H9 (cell line): ENCODE measurements around the gene RPL22. TPM values are rescaled to one million over a fixed set of nuclear protein-coding genes. Genes with fewer than 3 reads are reported as not detected.

Experiments used
- DNase-seq: peaks from one replicate; pipeline ENCODE4 v3.0.0-alpha.2; 2017
- H2AFZ ChIP-seq: one replicate; pipeline ENCODE4 v1.6.1; 2013; ENCODE audit warnings: mild to moderate bottlenecking, low read length, control low read depth, moderate library complexity
- H2AK5ac ChIP-seq: 2 replicates; pipeline ENCODE4 v1.6.1; 2013; ENCODE audit warnings: low read length, control low read depth, mixed read lengths; ENCODE audit not compliant: insufficient read length
- H2BK120ac ChIP-seq: one replicate; pipeline ENCODE4 v1.6.1; 2013; ENCODE audit warnings: low read depth, mild to moderate bottlenecking, low read length, control low read depth, inconsistent platforms; ENCODE audit not compliant: poor library complexity, severe bottlenecking
- H2BK12ac ChIP-seq: 2 replicates; pipeline ENCODE4 v1.6.1; 2013; ENCODE audit warnings: low read length, control low read depth, mixed read lengths, low read depth; ENCODE audit not compliant: insufficient read length
- H2BK15ac ChIP-seq: 2 replicates; pipeline ENCODE4 v1.6.1; 2013; ENCODE audit warnings: low read depth, low read length, control low read depth
- H2BK20ac ChIP-seq: one replicate; pipeline ENCODE4 v1.6.1; 2013; ENCODE audit warnings: low read depth, mild to moderate bottlenecking, low read length, control low read depth, inconsistent platforms; ENCODE audit not compliant: poor library complexity, severe bottlenecking
- H2BK5ac ChIP-seq: 2 replicates; pipeline ENCODE4 v1.6.1; 2013; ENCODE audit warnings: low read length, control low read depth, mixed read lengths; ENCODE audit not compliant: insufficient read length
- H3K14ac ChIP-seq: 2 replicates; pipeline ENCODE4 v1.6.1; 2013; ENCODE audit warnings: low read length, control low read depth; ENCODE audit not compliant: insufficient read depth
- H3K18ac ChIP-seq: 2 replicates; pipeline ENCODE4 v1.6.1; 2013; ENCODE audit warnings: low read depth, mild to moderate bottlenecking, mixed read lengths, low read length, control low read depth; ENCODE audit not compliant: insufficient read length
- H3K23ac ChIP-seq: 2 replicates; pipeline ENCODE4 v1.6.1; 2013; ENCODE audit warnings: low read length, control low read depth, mixed read lengths, low read depth; ENCODE audit not compliant: insufficient read length
- H3K23me2 ChIP-seq: 2 replicates; pipeline ENCODE4 v1.6.1; 2013; ENCODE audit warnings: low read depth, mild to moderate bottlenecking, mixed read lengths, low read length, control low read depth; ENCODE audit not compliant: insufficient read length, poor library complexity, severe bottlenecking
- H3K27ac ChIP-seq: 2 replicates; pipeline ENCODE4 v1.5.1; 2013; ENCODE audit warnings: low read length, control low read depth, mixed read lengths, low read depth; ENCODE audit not compliant: insufficient read length
- H3K27me3 ChIP-seq: 2 replicates; pipeline ENCODE4 v1.6.1; 2013; ENCODE audit warnings: low read length, control low read depth, inconsistent platforms; ENCODE audit not compliant: insufficient read depth
- H3K4ac ChIP-seq: 2 replicates; pipeline ENCODE4 v1.6.1; 2013; ENCODE audit warnings: low read depth, mild to moderate bottlenecking, control low read depth, inconsistent platforms, low read length, moderate library complexity
- H3K4me1 ChIP-seq: 2 replicates; pipeline ENCODE4 v1.6.1; 2013; ENCODE audit warnings: low read length, control low read depth, inconsistent platforms; ENCODE audit not compliant: insufficient read depth
- H3K4me2 ChIP-seq: 2 replicates; pipeline ENCODE4 v1.6.1; 2013; ENCODE audit warnings: low read length, control low read depth, mixed read lengths; ENCODE audit not compliant: insufficient read length, insufficient read depth
- H3K56ac ChIP-seq: 2 replicates; pipeline ENCODE4 v1.6.1; 2013; ENCODE audit warnings: low read depth, mild to moderate bottlenecking, mixed read lengths, low read length, control low read depth; ENCODE audit not compliant: insufficient read length
- H3K79me1 ChIP-seq: 2 replicates; pipeline ENCODE4 v1.6.1; 2013; ENCODE audit warnings: low read depth, mild to moderate bottlenecking, moderate library complexity, low read length, control low read depth, inconsistent platforms; ENCODE audit not compliant: insufficient read depth, poor library complexity, severe bottlenecking
- H3K79me2 ChIP-seq: 2 replicates; pipeline ENCODE4 v1.6.1; 2013; ENCODE audit warnings: low read length, control low read depth, inconsistent platforms; ENCODE audit not compliant: insufficient read depth
- H3K9ac ChIP-seq: 2 replicates; pipeline ENCODE4 v1.6.1; 2013; ENCODE audit warnings: low read length, control low read depth, mixed read lengths; ENCODE audit not compliant: insufficient read length; ENCODE audit errors: extremely low read depth
- H3K9me3 ChIP-seq: one replicate; pipeline ENCODE4 v1.6.1; 2013; ENCODE audit warnings: low read depth, low read length, inconsistent platforms; ENCODE audit not compliant: control insufficient read depth
- H3T11ph ChIP-seq: one replicate; pipeline ENCODE4 v1.6.1; 2013; ENCODE audit warnings: mild to moderate bottlenecking, low read length, control low read depth, inconsistent platforms
- H4K20me1 ChIP-seq: one replicate; pipeline ENCODE4 v1.6.1; 2013; ENCODE audit not compliant: control insufficient read depth, insufficient read length, insufficient read depth
- H4K5ac ChIP-seq: 2 replicates; pipeline ENCODE4 v1.6.1; 2013; ENCODE audit warnings: low read depth, mild to moderate bottlenecking, mixed read lengths, low read length, control low read depth; ENCODE audit not compliant: insufficient read length
- H4K8ac ChIP-seq: replicated peaks from 2 replicates; pipeline ENCODE4 v1.6.1; 2013; ENCODE audit warnings: low read length, control low read depth, mixed read lengths, low read depth; ENCODE audit not compliant: insufficient read length
- H4K91ac ChIP-seq: 2 replicates; pipeline ENCODE4 v1.6.1; 2013; ENCODE audit warnings: low read depth, mild to moderate bottlenecking, moderate library complexity, mixed read lengths, low read length, control low read depth; ENCODE audit not compliant: insufficient read length
- H3K27ac Mint-ChIP-seq, 3 experiments: 2 replicates in 2 of 3; 3 replicates in 1 of 3; pipeline ENCODE4 v1.8.0; 2020 to 2021; ENCODE audit warnings: mixed read lengths in 3 of 3, mild to moderate bottlenecking in 1 of 3, moderate library complexity in 1 of 3
- H3K27me3 Mint-ChIP-seq: 2 replicates; pipeline ENCODE4 v1.8.0; 2021; ENCODE audit warnings: low read depth, mild to moderate bottlenecking, moderate library complexity, mixed read lengths
- H3K36me3 Mint-ChIP-seq, 3 experiments: 2 replicates in 2 of 3; 3 replicates in 1 of 3; pipeline ENCODE4 v1.8.0; 2020 to 2021; ENCODE audit warnings: low read depth in 3 of 3, mixed read lengths in 3 of 3; ENCODE audit not compliant: insufficient read depth in 1 of 3
- H3K4me1 Mint-ChIP-seq, 2 experiments: 2 replicates each; pipeline ENCODE4 v1.8.0; 2020; ENCODE audit warnings: mixed read lengths in 2 of 2
- H3K4me3 Mint-ChIP-seq, 2 experiments: 2 replicates in 1 of 2; 3 replicates in 1 of 2; pipeline ENCODE4 v1.8.0; 2020 to 2021; ENCODE audit warnings: mild to moderate bottlenecking in 2 of 2, mixed read lengths in 2 of 2, moderate library complexity in 1 of 2
- H3K9me3 Mint-ChIP-seq, 2 experiments: 2 replicates in 1 of 2; 3 replicates in 1 of 2; pipeline ENCODE4 v1.8.0; 2020; ENCODE audit warnings: mild to moderate bottlenecking in 2 of 2, mixed read lengths in 2 of 2, moderate library complexity in 1 of 2
- CTCF ChIP-seq: fragments of 200-600 bp; sonication (generic); conservative IDR thresholded peaks from 3 replicates; pipeline ENCODE4 v1.8.0; 2021; ENCODE audit warnings: antibody characterized with exemption, mild to moderate bottlenecking
- WGBS: extraction: QIAGEN DNeasy Blood & Tissue Kit; methylation state at CpG from one replicate; pipeline ENCODE4 v1.1.7; 2013; ENCODE audit warnings: missing lambda C conversion rate, low lambda C conversion rate, mixed read lengths; ENCODE audit not compliant: insufficient read length; ENCODE audit errors: extremely low coverage; 5-methylcytosine and 5-hydroxymethylcytosine counted together
- total RNA-seq: library from RNA; stranded (reverse); gene quantifications from 2 replicates; pipeline ENCODE4 v1.2.1, GENCODE V29; 2021

The RPL22 gene
- total RNA-seq, 1 experiment from 2014 or later = 582 TPM

DNA sequence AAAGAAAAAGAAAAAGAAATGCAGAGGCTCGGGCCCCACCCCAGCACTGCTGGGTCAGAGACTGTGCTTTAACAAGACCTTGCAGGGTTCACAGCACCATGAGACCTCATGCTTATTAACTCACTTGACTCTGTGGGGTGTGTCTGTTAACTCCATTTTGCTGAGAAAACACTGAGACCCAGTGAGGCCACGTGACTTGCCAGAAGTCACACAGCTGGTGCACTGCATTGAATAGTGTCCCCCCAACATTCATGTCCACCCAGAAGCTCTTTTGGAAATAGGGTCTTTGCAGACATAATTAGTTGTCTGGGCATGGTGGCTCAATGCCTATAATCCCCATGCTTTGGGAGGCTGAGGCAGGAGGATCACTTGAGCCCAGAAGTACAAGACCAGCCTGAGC lies 59.0 kb downstream of the RPL22 start:
- no peak overlapping the region for H4K5ac ChIP-seq
- H3K9me3 Mint-ChIP-seq = no peaks in the 10 kb centered on the region
- no peak overlapping the region for H2AFZ ChIP-seq
- DNase-seq = no peak
- H2BK5ac ChIP-seq = no peak overlapping the region
- no peak overlapping the region; a peak in 1 of 7 replicates for H3K27ac Mint-ChIP-seq
- no peaks in the 10 kb centered on the region for H3K4me1 ChIP-seq
- H3K27me3 ChIP-seq = no peaks in the 10 kb centered on the region
- H2BK15ac ChIP-seq = no peak overlapping the region
- no peak overlapping the region for H3K9ac ChIP-seq
- no CpG with 5 or more reads among the region's 2 CpGs for WGBS
- H2AK5ac ChIP-seq = no peak overlapping the region
- H2BK120ac ChIP-seq = no peak overlapping the region
- no peak overlapping the region for H2BK20ac ChIP-seq
- no peak overlapping the region for H3K56ac ChIP-seq
- TF ChIP-seq CTCF = no peak
- no peak overlapping the region for H4K91ac ChIP-seq
- no peak overlapping the region for H2BK12ac ChIP-seq
- H3K79me2 ChIP-seq = no peaks in the 10 kb centered on the region
- H3K23ac ChIP-seq = no peak overlapping the region
- H4K20me1 ChIP-seq = no peaks in the 10 kb centered on the region
- no peak overlapping the region for H3K4ac ChIP-seq
- no peak overlapping the region for H3K18ac ChIP-seq
- H3K14ac ChIP-seq = no peak overlapping the region
- H4K8ac ChIP-seq = no peak overlapping the region
- no peaks in the 10 kb centered on the region for H3K36me3 Mint-ChIP-seq
- H3K27ac ChIP-seq = no peak overlapping the region
- no peak overlapping the region for H3K4me3 Mint-ChIP-seq
- peaks cover 0 to 9% of the 10 kb centered on the region in 2 experiments; a peak in 1 of 4 replicates for H3K4me1 Mint-ChIP-seq
- no peak overlapping the region for H3K4me2 ChIP-seq
- H3K9me3 ChIP-seq = no peaks in the 10 kb centered on the region
- no peaks in the 10 kb centered on the region for H3K23me2 ChIP-seq
- no peaks in the 10 kb centered on the region for H3K79me1 ChIP-seq
- peaks cover 19% of the 10 kb centered on the region for H3K27me3 Mint-ChIP-seq
- H3T11ph ChIP-seq = no peak overlapping the region
